HTR-8/SVneo (cell line): ENCODE data around the gene PTPRE.
"Not testable (repeated sequence)": the region's sequence is repeated elsewhere in the genome, so short reads cannot be mapped to it uniquely, and the experiment has no call there.

Experiments
- DNase-seq: peaks from one replicate; pipeline ENCODE4 v3.0.0; 2011; ENCODE audit warnings: low spot score, mixed read lengths; ENCODE audit not compliant: insufficient read length
- FAIRE-seq: peaks from 2 replicates; lab custom pipeline; 2011; peaks lifted over from hg19 to GRCh38; lab: Jason Lieb, UNC

The PTPRE gene

DNA sequence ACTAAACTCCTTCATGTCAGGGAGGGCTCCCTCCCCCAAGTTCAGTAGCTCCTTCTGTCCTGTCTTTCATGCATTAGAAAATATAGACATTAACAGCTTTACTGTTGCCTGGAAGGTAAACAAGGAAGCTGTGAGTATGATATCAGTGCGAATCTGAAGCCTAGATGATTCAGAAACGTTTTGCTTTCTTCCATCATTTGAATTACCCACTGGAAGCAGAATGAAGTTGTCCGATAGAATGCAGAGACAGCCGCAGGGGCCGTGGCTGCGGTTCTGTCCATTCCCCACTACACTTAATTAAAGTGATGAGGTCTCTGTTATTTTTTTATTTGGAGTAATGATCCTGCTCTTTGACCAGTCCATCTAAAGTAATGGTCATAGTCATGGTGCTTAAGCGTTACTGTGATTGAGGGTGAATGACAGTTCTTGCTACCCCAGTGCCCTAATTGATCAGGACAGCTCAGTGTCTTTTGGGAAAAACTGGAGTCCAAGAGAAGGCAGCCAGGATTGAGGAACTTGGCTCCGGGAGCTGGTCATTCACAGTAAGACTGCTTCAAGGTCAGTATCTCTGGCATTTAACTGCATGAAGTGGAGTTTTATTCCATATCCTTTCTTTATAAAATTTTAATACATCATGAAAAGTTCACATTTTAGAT, 69.9 kb downstream of the PTPRE start:
- DNase-seq (no peak), FAIRE-seq (no peak)

GRCh38 chr10:127977357-127978009, 70.6 kb downstream of the PTPRE start:
- DNase-seq (peak; percentile 63), FAIRE-seq (no peak)

GRCh38 chr10:127978481-127978880, 71.6 kb downstream of the PTPRE start:
- no peak for DNase-seq
- no peak for FAIRE-seq

DNA sequence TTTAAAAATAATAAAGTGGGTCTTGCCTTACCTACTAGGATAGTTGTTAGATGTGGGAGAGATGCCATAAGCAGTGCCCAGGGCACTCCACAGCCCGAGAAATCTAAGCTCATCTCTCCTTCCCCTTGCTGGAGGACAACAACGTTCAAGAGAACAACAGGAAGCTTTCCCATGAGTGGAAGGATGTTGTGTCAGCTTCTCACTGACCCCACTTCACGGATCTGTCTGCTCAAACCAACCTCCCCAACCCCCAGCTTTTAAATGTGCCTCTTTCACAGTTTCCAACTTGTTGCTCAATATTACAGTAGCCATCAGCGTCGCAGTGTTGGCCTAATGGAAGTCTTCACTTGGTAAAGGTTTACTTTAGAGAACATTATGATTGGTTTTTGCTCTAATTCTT, 72.1 kb downstream of the PTPRE start:
- FAIRE-seq: no peak
- DNase-seq: no peak

DNA sequence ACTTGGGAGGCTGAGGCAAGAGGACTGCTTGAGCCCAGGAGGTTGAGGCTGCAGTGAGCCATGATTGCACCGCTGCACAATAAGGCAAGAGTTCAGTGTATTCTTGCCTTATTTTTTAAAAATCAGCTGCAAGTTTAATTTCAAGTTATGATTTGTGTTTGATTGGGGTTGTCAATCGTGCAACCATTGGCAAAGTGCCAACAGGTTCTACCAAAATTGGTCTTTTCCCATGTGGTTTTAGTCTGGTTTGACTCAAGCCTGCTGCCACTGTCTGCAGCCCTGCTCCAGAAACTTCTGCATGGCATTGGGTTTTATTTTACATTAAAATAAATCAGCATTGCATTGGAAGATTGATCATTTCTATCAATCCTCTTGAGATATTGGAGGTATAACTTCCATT, 72.7 kb downstream of the PTPRE start:
- DNase-seq (no peak), FAIRE-seq (no peak)

GRCh38 chr10:127980898-127981297, 74.0 kb downstream of the PTPRE start:
- DNase-seq (no peak), FAIRE-seq (no peak)

GRCh38 chr10:127982601-127983000, 75.7 kb downstream of the PTPRE start:
- FAIRE-seq: no peak

DNA sequence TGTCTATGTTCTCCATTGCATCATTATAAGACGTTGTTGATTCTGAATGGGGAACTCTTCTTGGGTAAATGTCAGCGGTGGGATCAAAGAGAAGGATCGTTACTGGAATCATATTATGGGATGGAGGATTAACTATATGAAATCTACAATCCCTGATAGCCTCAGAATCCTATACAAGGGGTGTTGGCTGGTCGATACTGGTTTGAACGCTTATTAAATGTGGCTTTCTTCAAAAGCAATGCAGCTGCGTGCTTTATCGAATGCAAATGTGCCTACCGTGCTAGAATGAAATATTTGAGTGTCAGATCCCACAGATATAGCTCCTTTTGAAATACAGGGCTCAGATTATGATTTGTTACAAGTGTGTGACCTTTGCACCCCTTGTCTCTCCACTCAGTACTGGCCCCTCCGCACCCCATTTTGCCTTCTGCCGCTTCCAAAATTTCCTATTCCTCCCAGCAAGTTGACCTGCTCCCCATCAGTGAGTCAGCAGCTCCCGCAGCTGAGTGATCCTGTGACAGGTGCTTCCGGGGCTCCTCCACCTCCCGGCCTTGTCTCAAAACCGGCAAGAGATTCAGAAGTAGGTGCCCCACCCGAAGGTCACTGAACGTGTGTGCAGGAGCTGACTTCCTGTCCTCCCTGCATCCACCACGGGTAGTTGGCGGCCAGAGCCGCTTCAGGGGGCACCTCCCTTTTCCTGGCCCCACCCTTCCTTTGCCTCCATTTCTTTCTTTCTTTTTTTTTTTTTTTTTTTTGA, 76.6 kb downstream of the PTPRE start:
- DNase-seq: no peak

More at GRCh38 chr10:127982601-127983000, 75.7 kb downstream of the PTPRE start:
- no peak for DNase-seq

DNA sequence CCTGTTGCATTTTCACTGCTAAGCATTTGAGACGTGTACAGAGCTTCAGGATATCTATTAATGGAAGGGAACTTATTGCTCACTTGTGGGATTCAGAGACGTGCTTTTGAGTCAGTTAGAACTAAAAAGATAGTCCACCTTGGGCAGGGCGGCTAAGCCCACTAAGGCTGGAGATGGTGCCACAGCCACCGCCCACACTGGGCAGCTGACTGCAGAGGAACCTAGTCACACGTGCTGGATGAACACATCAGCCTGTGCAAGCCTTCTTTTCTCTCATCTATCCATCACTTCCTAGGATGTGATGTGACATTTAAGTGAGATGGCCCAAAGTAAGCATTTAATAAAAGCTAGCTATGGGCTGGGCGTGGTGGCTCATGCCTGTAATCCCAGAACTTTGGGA, 78.0 kb downstream of the PTPRE start:
- no peak for FAIRE-seq
- DNase-seq: no peak

More for the DNA sequence above, 76.6 kb downstream of the PTPRE start:
- FAIRE-seq: no peak

- FAIRE-seq: no peak
- no peak for DNase-seq
Observed at GRCh38 chr10:127986531-127987466, 79.9 kb downstream of the PTPRE start.

GRCh38 chr10:127987467-127988380, 80.8 kb downstream of the PTPRE start:
- FAIRE-seq (no peak), DNase-seq (no peak)

DNA sequence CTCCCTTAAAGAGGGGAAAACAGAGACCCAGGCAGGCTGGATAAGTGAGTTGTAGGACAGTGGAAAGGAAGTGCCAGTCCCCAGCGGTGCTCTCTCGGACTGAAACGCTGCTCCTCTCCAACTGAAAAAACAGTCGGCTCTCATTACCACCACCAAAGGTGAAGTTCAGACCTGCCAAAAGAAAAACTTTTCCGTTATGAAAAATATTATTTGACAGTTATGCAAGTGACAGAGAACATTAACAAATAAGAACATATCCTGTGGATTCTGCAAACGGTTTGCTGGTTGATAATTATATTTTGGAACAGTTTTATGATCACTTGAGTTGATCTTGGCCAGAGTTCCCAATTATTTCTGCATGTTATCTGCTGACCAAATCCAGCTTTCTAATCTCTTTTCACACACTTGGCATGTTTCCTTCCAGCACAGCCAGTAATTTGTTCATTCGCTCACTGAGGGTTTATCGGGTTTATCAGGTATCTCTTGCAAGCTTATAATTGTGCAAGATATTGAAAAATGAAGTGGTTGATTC, 82.6 kb downstream of the PTPRE start:
- DNase-seq (no peak), FAIRE-seq (no peak)

- DNase-seq, FAIRE-seq: not testable (repeated sequence)
Observed at GRCh38 chr10:127990132-127990788, 83.4 kb downstream of the PTPRE start.

DNA sequence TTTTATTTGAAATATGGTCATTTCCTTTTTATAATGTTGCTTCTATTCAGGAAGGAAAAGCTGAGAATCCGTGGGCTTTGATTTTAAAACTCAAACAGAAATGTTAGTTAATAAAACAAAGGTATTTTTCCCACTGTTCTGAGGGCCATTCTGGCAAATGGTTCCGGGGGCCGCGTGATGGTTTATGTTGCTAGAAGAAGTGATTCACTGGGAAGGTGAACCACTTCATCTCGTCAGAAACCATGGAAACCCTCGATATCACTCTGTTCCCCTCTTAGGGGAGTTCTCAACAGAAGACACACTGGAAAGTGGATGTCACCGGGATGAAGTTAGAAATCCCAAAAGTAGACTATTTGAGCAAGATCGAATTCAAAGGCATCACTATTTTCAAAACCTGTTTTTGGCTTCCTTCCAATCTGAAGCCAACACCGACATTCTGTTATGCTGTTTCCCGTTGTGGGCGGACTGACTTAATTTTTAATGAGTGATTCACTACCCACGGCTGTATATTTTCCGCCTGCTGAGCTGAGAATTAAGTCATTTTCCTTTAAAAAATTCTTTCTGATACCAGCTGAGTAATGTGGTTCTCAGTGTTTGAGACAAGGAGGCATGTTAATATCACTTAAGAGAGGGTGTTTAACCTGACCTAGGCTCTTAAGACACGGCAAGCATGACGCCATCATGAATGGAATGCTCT, 84.1 kb downstream of the PTPRE start:
- peak; percentile 52 for DNase-seq
- no peak for FAIRE-seq

DNA sequence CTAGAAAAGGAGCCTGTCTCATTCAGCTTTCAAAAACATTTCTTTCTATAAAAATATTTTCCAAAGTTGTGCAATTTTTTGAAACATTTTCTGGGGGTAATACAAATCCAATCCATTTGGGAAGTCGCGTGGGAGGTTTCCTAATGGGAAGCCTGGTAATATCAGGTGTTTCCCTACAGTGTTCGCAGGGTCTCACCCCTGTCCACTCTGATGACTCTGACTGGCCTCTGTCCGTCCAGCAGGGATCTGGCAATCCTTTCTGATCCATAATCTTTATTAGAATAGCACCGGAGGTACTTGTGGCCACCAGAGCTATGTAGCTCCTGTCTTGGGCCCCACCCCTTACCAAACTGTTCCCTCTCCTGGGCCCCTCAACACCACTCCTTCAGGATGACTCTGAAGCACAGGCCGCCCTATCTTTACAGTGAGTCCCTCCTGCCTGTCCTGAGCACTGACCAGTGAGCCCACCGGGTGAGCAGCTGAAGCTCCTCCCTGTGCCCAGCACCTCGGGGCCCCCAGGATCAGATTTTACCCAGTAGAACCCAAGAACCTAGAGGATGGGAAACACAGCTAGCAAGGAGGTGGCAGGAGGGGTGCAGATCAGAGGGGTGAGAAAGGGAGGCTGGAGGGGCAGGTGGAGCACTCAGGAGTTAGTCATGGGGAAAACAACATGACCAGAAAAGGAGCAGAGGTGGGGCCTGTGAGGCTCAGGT, 84.8 kb downstream of the PTPRE start:
- DNase-seq (no peak), FAIRE-seq (no peak)

- no peak for DNase-seq
- no peak for FAIRE-seq
Observed at GRCh38 chr10:127992376-127992775, 85.5 kb downstream of the PTPRE start.

- DNase-seq: no peak
- FAIRE-seq: no peak
Observed at GRCh38 chr10:127993056-127993690, 86.3 kb downstream of the PTPRE start.
